GM10248 (cell line): ENCODE results near the gene CIAO3.

Experiments
- CTCF ChIA-PET: fragments of 300-600 bp; sonication (Branson Sonifier 250); formaldehyde crosslinking; extraction: SDS; loops from one replicate; lab custom pipeline; 2021; ENCODE audit warnings: antibody characterized with exemption; lab: Yijun Ruan, JAX
- POLR2A ChIA-PET: fragments of 350-650 bp; sonication (Branson Sonifier 250); formaldehyde crosslinking; extraction: SDS; loops from one replicate; lab custom pipeline; 2020; ENCODE audit warnings: antibody characterized with exemption; lab: Yijun Ruan, JAX
- DNase-seq: peaks from one replicate; pipeline ENCODE4 v3.0.0; 2012; ENCODE audit errors: extremely low spot score
- CTCF ChIP-seq: IDR thresholded peaks from 2 replicates; pipeline ENCODE4 v1.5.1; 2012; ENCODE audit warnings: mild to moderate bottlenecking, low read depth; ENCODE audit errors: extremely low read depth, missing control alignments, control extremely low read depth

CIAO3 gene

GRCh38 chr16:682493-683395 lies 58.1 kb downstream of the CIAO3 start:
- no peak for TF ChIP-seq CTCF
- CTCF ChIA-PET = interaction anchor here (3.2 kb wide), 1 partner anchor 23 kb away, joined by 12 read pairs; no protein-coding TSS in a partner anchor
- no peak for DNase-seq
- POLR2A ChIA-PET = no interaction called here

- POLR2A ChIA-PET = no interaction called here
- no peak for TF ChIP-seq CTCF
- CTCF ChIA-PET = interaction anchor here (0.7 to 4.6 kb wide), 5 partner anchors 14 to 104 kb away, joined by 3 to 28 read pairs (median 5); partner anchors contain the start of gene RHOT2
- no peak for DNase-seq
These were observed 58.9 kb downstream of the CIAO3 start for GRCh38 chr16:681746-682427.

GRCh38 chr16:680967-681745 lies 59.6 kb downstream of the CIAO3 start:
- ChIA-PET POLR2A (interaction anchor here (0.7 to 1.2 kb wide), 3 partner anchors 14 to 1474 kb away, joined by 3 to 7 read pairs (median 4); partner anchors contain the start of genes RHOT2 and TRAF7), CTCF (interaction anchor here (0.7 to 4.6 kb wide), 8 partner anchors 13 to 105 kb away, joined by 3 to 28 read pairs (median 4); partner anchors contain the start of genes RHOT2 and WDR90)
- no peak for DNase-seq
- TF ChIP-seq CTCF = peak; percentile 32

- no peak for TF ChIP-seq CTCF
- DNase-seq = no peak
- ChIA-PET CTCF (interaction anchor here (1.0 to 4.6 kb wide), 7 partner anchors 9 to 105 kb away, joined by 3 to 28 read pairs (median 4); partner anchors contain the start of genes RHOT2 and WDR90), POLR2A (interaction anchor here (0.7 to 1.2 kb wide), 3 partner anchors 13 to 1475 kb away, joined by 3 to 7 read pairs (median 4); partner anchors contain the start of genes RHOT2 and TRAF7)
These were observed 60.2 kb downstream of the CIAO3 start for GRCh38 chr16:680625-680945.

- POLR2A ChIA-PET = interaction anchor here (0.7 to 1.2 kb wide), 4 partner anchors 11 to 1475 kb away, joined by 3 to 7 read pairs (median 4); partner anchors contain the start of genes RHOT2 and TRAF7
- CTCF ChIA-PET = interaction anchor here (1.0 to 4.6 kb wide), 6 partner anchors 10 to 87 kb away, joined by 3 to 28 read pairs (median 4); partner anchors contain the start of genes RHOT2 and WDR90
- peak; percentile 88 for DNase-seq
- TF ChIP-seq CTCF = no peak
These were observed 60.8 kb downstream of the CIAO3 start, which contains the start of gene STUB1 for GRCh38 chr16:679814-680624. TSS of gene STUB1 (plus strand) at chr16:680410. CDS start at chr16:680526, 116 bp downstream.
